GM21529 (cell line): Measurements from ENCODE around the gene DNAJC25.
"Not testable (repeated sequence)": the region's sequence is repeated elsewhere in the genome, so short reads cannot be mapped to it uniquely, and the experiment has no call there.

ENCODE experiments used
- ATAC-seq: cut with Tn5 transposase; IDR thresholded peaks from one replicate; pipeline ENCODE4 v1.9.1; 2021; ENCODE audit not compliant: unreplicated experiment

The DNAJC25 gene

DNA sequence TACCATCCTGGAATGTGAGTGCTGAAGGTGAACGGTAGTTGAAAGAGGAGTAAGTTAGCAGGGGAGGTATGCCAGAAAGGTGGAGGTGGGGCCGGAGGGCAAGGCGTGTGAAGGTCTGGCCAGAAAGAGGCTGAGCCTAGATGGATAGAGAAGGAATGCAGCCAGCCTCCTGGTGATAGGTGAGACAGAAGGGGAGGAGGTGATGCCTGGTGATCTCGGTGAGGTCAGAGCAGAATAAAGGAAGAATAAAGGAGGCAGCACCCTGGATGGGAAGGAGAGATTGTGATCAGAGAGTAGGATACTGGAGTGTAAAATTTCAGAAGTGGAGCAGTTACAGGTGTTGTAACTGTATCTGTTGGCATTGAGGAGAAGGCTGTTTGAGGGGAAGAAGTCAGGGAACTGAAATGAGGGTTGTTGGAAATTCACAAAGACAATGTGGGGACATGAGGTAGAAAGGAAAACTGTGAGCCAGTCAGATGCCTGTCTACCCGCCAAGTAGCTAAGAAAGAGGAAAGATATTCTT lies 32.2 kb downstream of the DNAJC25 start:
- no peak for ATAC-seq

DNA sequence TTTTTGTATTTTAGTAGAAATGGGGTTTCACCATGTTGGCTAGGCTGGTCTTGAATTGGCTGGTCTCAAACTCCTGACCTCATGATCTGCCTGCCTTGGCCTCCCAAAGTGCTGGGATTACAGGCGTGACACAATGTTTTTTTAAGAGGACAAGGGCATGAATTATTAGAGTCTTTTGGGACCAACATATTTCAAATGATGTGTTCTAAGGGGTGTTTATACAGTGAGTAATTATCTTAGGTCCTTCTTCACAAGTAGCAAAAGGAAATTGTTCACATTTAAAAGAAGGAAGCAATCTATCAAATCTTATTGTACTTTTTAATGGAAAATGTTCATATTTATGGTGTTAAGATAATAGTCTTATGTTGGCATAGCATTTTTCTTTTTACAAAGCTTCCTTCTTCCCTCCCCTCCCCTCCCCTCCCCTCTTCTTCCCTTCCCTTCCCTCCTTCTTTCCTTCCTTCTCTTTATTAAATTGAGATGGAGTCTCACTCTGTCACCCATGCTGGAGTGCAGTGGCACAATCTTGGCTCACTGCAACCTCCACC lies 37.0 kb downstream of the DNAJC25 start:
- no peak for ATAC-seq

DNA sequence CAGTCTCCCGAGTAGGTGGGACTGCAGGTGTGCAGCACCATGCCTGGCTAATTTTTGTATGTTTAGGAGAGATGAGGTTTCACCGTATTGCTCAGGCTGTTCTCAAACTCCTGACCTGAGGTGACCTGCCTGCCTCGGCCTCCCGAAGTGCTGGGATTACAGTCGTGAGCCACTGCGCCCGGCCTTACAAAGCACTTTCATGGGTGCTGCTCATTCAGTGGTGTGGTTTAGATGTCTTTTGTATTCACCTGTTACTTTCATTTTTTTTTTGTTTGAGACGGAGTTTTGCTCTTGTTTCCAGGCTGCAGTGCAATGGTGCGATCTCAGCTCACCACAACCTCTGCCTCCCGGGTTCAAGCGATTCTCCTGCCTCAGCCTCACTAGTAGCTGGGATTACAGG lies 37.5 kb downstream of the DNAJC25 start:
- ATAC-seq: not testable (repeated sequence)

DNA sequence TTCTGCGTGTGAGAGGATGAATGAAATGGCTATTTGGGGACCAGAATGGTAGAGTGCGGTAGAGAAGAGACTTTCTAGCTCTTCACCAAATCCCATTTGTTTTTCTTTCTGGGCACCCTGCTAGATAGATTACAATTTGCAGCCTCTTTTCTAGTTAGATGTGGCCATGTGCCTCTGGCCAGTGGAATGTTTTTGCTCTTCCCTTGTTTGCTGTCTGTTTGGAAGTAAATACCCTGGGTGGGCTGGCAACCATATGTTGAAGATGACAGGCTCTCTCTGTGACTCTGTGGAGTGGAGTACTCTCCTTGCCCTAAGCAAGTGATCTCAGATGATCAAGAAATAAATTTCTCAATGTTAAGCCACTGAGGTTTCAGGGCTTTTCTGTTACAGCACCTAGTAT lies 43.2 kb downstream of the DNAJC25 start:
- no peak for ATAC-seq

DNA sequence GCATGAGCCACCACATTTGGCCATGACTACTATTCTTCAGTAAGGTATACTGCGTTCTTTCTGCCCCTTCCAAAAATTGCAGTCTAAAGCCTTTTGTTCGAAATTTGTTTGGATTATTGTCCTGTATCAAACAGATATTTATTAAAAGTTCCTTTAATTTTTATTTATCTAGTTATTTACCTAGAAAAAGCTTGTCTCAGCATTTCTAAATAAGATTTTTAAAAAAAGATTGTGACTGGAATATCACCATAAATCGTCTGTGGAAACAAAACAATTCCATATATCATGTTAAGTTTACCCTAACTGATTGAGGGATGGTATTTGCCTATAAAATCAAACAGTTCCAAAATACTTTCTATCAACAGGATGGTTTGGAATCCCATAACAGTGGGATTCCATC lies 45.0 kb downstream of the DNAJC25 start:
- ATAC-seq: no peak

DNA sequence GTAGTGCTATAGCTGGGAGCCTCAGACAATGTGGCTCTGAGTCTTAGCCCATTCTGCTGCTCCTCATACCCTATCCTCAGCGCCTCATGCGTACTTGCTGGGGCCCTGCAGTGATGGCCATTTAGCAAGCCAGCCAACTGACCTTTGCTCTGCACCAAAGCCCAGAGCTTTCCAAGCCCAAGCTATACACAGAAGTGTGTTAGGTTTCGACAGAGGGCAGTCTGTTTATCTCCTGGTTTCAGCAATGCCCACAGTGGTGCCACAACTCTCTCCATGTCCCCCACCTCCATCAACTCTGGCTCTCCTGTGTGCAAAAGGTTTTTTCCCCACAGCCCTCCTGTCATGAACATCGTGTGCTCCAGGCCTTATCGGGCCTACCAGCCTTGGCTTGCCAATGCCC lies 47.2 kb downstream of the DNAJC25 start:
- no peak for ATAC-seq

DNA sequence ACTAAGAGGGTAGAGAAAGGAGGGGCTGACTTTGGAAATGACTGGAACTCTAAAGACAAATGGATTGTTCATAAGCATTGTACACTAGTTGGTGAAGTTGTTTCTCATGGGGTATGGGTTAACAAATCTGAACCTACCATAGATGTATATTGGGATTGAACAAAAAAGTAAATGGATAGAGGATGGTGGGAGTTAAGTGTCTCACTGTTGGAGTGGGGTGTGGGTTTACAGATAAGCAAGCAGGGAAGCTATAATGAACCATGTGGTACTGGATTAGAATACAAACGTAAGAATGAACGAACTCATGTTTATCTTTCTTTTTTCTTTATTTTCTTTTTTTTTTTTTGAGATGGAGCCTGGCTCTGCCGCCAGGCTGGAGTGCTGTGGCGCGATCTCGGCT lies 48.1 kb downstream of the DNAJC25 start:
- ATAC-seq: no peak

DNA sequence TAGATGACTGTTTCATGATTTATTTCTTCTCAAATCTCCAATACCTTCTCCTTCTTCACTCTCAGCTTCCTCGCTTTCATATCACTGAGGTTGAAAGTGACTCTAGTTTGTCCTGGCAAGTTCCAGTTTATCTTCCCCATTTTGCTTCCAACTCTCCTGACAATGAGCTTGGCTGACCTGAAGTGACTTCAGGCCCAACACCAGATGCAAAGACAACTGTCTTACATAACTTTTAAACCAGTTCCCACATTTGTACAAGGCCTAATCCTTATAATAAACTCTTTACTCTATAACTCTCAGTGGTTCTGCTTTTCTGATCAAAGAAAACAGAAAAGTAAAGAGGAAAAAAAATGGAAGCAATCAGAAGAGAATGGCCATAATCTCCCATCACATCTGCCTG lies 52.3 kb downstream of the DNAJC25 start:
- ATAC-seq: no peak

DNA sequence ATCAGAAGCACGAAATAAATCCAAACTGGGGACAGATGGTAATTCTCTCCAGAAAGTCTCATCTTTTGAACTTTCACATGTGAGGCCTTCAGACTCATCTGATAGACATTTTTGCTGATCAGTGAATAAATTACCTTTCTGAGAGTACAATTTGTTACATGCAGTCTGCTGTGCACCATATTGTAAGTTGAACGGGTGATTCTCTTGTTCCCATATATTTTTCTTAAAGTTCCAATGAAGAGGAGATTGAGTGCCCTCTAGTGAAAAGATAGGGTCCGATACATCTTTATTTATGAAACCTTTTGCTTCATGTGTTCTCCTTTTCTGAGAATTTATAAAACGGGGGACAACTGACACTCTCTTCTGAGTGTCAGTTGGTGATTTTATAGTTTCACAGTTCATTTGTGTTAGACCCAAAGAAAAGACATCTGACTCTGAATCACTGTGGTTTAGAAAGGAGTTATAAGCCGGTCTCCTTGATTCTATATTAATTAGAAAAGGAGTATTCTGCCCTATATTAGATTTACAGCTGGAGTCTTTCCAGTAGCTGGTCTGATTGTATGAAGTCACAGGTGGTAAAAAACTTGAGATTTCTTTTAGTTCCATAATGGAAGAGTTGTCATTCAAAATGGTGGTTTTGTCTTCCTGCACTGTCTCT lies 60.7 kb downstream of the DNAJC25 start:
- ATAC-seq: no peak

DNA sequence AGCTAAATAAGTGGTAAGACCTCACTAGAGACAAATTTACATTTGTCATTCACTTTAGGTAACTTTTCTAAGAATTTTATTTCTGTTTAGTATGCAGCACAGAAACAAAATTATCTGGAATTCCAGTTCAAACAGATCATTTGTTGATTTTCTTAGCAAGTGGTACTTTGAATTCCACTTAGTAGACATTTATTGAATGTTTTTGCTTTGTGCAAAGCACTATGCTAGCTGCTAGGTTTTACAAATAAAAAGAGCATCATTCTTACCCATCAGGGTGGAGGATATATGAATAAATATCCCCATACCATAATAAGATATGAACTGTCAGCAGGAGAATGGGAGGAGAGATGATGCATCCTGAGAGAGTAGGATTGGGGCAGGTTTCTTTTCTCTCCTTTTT lies 65.7 kb downstream of the DNAJC25 start:
- ATAC-seq: no peak

DNA sequence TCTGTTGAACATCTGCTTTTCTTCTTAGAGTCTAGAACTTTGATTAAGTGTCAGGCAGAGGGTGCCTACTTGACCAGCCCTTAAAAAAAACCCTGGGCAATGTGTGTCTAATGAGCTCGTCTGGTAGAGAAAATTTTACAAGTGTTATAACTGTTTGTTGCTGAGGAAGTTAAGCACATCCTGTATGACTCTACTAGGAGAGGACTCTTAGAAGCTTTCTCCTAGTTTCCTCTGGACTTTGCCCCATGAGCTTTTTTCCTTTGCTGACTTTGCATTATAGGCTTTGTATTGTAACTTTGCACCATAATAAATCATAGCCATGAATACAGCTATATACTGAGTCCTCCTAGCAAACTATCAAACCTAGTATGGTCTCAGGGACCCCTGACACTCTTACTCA lies 69.6 kb downstream of the DNAJC25 start:
- ATAC-seq: no peak
